Breast epithelium (tissue), 3 donors: Measurements from ENCODE around the gene LUZP1.

ENCODE experiments used
- CTCF ChIP-seq, 3 donors: fragments of 450-650 bp; IDR thresholded peaks; one replicate each; pipeline ENCODE4 v1.5.1; 2016 to 2017; ENCODE audit warnings: antibody characterized with exemption in 3 of 3, mild to moderate bottlenecking in 3 of 3, moderate library complexity in 3 of 3
- POLR2A ChIP-seq: fragments of 450-650 bp; IDR thresholded peaks from one replicate; pipeline ENCODE4 v1.6.1; 2016; ENCODE audit warnings: antibody characterized with exemption, mild to moderate bottlenecking, moderate library complexity

GRCh38 chr1:23159963-23160877 lies 8.4 kb downstream of the LUZP1 start:
- TF ChIP-seq CTCF (IDR thresholded peaks at IDR 0.05) (no peak), POLR2A (no peak)
